ENCODE measurements around the gene FAAP20. TPM values are rescaled to one million over a fixed set of nuclear protein-coding genes. Genes with fewer than 3 reads are reported as not detected.

Gene FAAP20
- total RNA-seq, 1 experiment from 2014 or later: 119 TPM

GRCh38 chr1:2155788-2156187 is 38.8 kb downstream of the FAAP20 start:
- H3K27ac ChIP-seq (ENCODE audit: insufficient read length, low read depth, low read length): no peak overlapping the region
- H3K27me3 ChIP-seq (ENCODE audit: insufficient read depth, low read length): no peaks in the 10 kb centered on the region
- H2BK15ac ChIP-seq (ENCODE audit: low read depth, low read length): no peak overlapping the region
- no peaks in the 10 kb centered on the region; the same call in 1 of the 2 replicates for H3K79me2 ChIP-seq (ENCODE audit: insufficient read depth, low read length)
- no peak overlapping the region for H3T11ph ChIP-seq (ENCODE audit: low read length)
- no peak overlapping the region for H2BK20ac ChIP-seq (ENCODE audit: low read depth, low read length, poor library complexity, severe bottlenecking)
- Mint-ChIP-seq H3K9me3 (no peaks in the 10 kb centered on the region), H3K27ac (no peak overlapping the region), H3K27me3 (ENCODE audit: low read depth) (no peaks in the 10 kb centered on the region; the same call in 1 of the 2 replicates), H3K4me1 (no peaks in the 10 kb centered on the region), H3K36me3 (ENCODE audit: insufficient read depth in 1 of 3, low read depth in 3 of 3) (peaks cover 12 to 61% (median 28%) of the 10 kb centered on the region in 3 experiments), H3K4me3 (no peak overlapping the region)
- H3K14ac ChIP-seq (ENCODE audit: insufficient read depth, low read length): no peak overlapping the region
- no peak overlapping the region for H3K18ac ChIP-seq (ENCODE audit: insufficient read length, low read depth, low read length)
- DNase-seq: no peak
- no peak overlapping the region for H2BK120ac ChIP-seq (ENCODE audit: low read depth, low read length, poor library complexity, severe bottlenecking)
- H3K9ac ChIP-seq (ENCODE audit: extremely low read depth, insufficient read length, low read length): no peak overlapping the region
- no peaks in the 10 kb centered on the region for H3K79me1 ChIP-seq (ENCODE audit: insufficient read depth, low read depth, low read length, poor library complexity, severe bottlenecking)
- no peaks in the 10 kb centered on the region for H3K9me3 ChIP-seq (ENCODE audit: control insufficient read depth, low read depth, low read length)
- no peak overlapping the region for H3K4me2 ChIP-seq (ENCODE audit: insufficient read depth, insufficient read length, low read length)
- no peak overlapping the region for H2BK5ac ChIP-seq (ENCODE audit: insufficient read length, low read length)
- no peak overlapping the region for H4K8ac ChIP-seq (replicated peaks; ENCODE audit: insufficient read length, low read depth, low read length)
- WGBS (ENCODE audit: extremely low coverage, insufficient read length, low lambda C conversion rate): no CpG with 5 or more reads among the region's 6 CpGs
- H4K91ac ChIP-seq (ENCODE audit: insufficient read length, low read depth, low read length): no peak overlapping the region
- no peaks in the 10 kb centered on the region for H3K23me2 ChIP-seq (ENCODE audit: insufficient read length, low read depth, low read length, poor library complexity, severe bottlenecking)
- no peak overlapping the region for H2BK12ac ChIP-seq (ENCODE audit: insufficient read length, low read depth, low read length)
- no peak overlapping the region for H3K56ac ChIP-seq (ENCODE audit: insufficient read length, low read depth, low read length)
- H3K4ac ChIP-seq (ENCODE audit: low read depth, low read length): no peak overlapping the region
- H3K23ac ChIP-seq (ENCODE audit: insufficient read length, low read depth, low read length): no peak overlapping the region
- H4K20me1 ChIP-seq (ENCODE audit: control insufficient read depth, insufficient read depth, insufficient read length): peaks cover 3% of the 10 kb centered on the region
- H3K4me1 ChIP-seq (ENCODE audit: insufficient read depth, low read length): no peaks in the 10 kb centered on the region
- TF ChIP-seq CTCF (conservative IDR thresholded peaks at IDR 0.05): no peak
- H2AFZ ChIP-seq (ENCODE audit: low read length): no peak overlapping the region
- H2AK5ac ChIP-seq (ENCODE audit: insufficient read length, low read length): no peak overlapping the region
- no peak overlapping the region for H4K5ac ChIP-seq (ENCODE audit: insufficient read length, low read depth, low read length)

All from H9 (cell line).